Measurements from ENCODE around the gene CDC42BPB.

DNA sequence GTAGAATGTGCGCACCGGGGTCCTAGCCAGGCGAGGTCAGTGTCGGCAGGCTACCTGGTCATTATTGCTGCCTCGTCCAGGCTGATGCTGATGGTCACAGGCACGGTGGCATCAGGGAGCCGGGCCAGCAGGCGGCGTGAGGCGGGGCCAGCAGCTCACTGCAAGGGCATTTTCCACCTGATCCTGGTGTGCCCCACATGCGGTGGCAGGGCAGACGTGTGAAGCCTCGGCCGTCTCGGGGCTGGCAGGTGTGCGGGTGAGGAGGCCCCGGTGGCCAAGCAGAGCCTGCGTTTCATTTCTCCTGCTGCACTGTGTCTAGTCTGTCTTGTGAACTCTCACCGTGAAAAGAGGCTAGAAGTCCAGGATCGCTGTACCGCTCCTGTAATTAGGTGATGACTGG is 146.9 kb downstream of the CDC42BPB start:
- TF ChIP-seq POLR2A (IDR thresholded peaks at IDR 0.05) = no peak
- TF ChIP-seq EP300 (IDR thresholded peaks at IDR 0.05) = no peak
- TF ChIP-seq, protein P1, sequence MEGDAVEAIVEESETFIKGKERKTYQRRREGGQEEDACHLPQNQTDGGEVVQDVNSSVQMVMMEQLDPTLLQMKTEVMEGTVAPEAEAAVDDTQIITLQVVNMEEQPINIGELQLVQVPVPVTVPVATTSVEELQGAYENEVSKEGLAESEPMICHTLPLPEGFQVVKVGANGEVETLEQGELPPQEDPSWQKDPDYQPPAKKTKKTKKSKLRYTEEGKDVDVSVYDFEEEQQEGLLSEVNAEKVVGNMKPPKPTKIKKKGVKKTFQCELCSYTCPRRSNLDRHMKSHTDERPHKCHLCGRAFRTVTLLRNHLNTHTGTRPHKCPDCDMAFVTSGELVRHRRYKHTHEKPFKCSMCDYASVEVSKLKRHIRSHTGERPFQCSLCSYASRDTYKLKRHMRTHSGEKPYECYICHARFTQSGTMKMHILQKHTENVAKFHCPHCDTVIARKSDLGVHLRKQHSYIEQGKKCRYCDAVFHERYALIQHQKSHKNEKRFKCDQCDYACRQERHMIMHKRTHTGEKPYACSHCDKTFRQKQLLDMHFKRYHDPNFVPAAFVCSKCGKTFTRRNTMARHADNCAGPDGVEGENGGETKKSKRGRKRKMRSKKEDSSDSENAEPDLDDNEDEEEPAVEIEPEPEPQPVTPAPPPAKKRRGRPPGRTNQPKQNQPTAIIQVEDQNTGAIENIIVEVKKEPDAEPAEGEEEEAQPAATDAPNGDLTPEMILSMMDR (IDR thresholded peaks at IDR 0.05) = no peak

Data from suprapubic skin (tissue), 3 donors.